ENCODE results near the gene DALRD3.

DALRD3 gene

DNA sequence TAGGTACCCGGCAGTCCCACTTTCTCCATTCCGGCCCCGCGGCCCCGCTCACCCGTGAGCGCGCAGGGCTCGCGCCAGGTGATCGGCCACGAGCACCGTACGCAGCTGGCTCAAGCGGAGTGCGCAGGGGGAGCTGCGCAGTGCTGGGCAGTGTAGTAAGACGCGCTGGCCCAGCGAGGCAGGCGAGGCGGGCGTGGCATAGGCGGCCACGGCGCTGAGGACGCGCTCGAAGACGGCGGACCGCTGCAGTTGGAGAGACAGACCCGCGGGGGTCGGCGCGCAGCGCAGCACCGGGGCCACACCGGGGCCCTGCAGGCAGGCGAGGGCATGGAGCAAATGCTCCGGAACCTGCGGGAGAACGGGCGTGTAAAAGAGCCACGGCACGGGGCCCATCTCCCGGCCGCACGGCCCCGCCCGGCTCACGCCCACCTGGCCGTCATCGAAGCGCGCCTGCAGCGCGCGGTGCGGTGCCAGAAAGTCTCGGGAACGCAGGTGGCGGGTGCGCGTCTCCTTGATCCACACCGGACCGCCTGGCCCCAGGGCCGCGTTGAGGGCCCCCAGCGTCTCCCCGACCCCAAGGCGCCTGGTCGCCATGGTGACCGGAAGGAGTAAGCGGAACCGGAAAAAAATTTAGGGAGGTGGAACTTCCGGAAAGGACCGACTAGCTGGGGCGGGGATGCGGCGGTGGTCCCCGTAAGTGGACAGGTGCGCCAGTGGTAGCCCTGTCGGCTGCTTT, at the start of gene DALRD3:
TSS of gene DALRD3 (minus strand) at position 610 of the 736 bp plus-strand sequence. CDS start at position 594, 16 bp downstream.
- Mint-ChIP-seq H3K4me3 (peak within 1 kb of the TSS; percentile 91), H3K4me1 (ENCODE audit: low read depth) (peaks cover 19% of the 10 kb centered on the region), H3K27ac (peak within 1 kb of the TSS; percentile 95), H3K9me3 (no peaks in the 10 kb centered on the region), H3K36me3 (ENCODE audit: low read depth) (peaks cover 22% of the 10 kb centered on the region), H3K27me3 (ENCODE audit: low read depth) (no peaks in the 10 kb centered on the region)

DNA sequence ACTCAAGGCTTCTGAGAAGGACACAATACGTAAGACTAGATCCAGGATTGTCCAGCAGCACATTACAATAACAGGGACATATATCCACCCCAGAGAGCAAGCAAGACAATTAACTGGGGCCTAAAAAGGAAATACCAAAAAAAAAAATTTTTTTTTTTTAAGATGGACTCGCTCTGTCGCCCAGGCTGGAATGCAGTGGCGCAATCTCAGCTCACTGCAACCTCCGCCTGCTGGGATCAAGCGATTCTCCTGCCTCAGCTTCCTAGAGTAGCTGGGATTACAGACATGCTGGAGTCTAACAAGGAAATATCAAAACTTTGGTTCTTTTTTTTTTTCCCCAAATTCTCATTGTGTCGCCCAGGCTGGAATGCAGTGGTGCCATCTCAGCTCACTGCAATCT, 39.6 kb upstream of the DALRD3 start:
- H3K4me1 Mint-ChIP-seq (ENCODE audit: low read depth): no peaks in the 10 kb centered on the region
- no peak overlapping the region for H3K4me3 Mint-ChIP-seq
- H3K36me3 Mint-ChIP-seq (ENCODE audit: low read depth): peaks cover 24% of the 10 kb centered on the region
- H3K27me3 Mint-ChIP-seq (ENCODE audit: low read depth): no peaks in the 10 kb centered on the region
- H3K9me3 Mint-ChIP-seq: no peaks in the 10 kb centered on the region
- H3K27ac Mint-ChIP-seq: no peak overlapping the region

DNA sequence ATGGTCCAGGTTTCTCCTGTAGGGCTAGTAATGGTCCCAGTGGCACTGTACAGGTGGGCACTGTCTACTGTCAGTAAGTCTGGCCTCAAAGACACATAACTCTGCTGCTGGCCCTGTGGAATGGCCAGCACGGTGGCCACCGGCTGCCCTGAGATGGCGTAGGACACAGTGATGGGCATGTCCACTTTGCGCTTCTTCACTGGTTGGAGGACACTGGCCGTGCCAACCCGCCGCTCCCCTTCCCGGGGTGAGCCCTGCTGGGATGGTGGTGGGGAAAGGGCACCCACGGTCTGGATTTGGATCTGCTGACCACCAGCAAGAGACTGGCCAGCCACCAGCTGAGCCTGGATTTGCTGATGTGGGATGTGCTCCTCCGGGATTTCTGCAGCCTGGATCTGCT, 38.9 kb upstream of the DALRD3 start:
- Mint-ChIP-seq H3K27ac (no peak overlapping the region), H3K27me3 (ENCODE audit: low read depth) (no peaks in the 10 kb centered on the region), H3K9me3 (no peaks in the 10 kb centered on the region), H3K4me1 (ENCODE audit: low read depth) (no peaks in the 10 kb centered on the region), H3K4me3 (no peak overlapping the region), H3K36me3 (ENCODE audit: low read depth) (peaks cover 27% of the 10 kb centered on the region)

DNA sequence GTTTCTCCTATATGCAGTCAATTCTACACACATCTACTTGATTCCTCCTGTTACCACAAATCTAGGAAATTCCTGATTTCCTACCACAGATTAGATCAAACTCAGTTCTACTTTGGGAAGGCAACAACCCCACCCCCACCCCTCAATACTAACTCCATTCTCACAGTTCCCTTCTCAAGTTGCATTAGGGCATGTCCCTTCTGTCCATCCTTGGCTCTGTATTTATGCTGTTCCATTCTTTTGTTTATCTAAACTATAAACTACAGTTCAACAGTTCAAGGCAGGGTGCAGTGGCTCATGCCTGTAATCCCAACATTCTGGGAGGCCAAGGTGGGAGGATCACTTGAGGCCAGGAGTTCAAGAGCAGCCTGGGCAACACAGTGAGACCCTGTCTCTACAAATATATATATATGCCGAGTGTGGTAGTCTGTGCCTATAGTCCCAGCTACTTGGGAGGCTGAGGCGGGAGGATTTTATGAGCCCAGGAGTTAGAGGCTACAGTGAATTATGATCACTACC, 36.0 kb upstream of the DALRD3 start:
- Mint-ChIP-seq H3K27me3 (ENCODE audit: low read depth) (no peaks in the 10 kb centered on the region), H3K36me3 (ENCODE audit: low read depth) (peaks cover 39% of the 10 kb centered on the region), H3K9me3 (no peaks in the 10 kb centered on the region), H3K27ac (no peak overlapping the region), H3K4me3 (no peak overlapping the region), H3K4me1 (ENCODE audit: low read depth) (peaks cover 5% of the 10 kb centered on the region)

DNA sequence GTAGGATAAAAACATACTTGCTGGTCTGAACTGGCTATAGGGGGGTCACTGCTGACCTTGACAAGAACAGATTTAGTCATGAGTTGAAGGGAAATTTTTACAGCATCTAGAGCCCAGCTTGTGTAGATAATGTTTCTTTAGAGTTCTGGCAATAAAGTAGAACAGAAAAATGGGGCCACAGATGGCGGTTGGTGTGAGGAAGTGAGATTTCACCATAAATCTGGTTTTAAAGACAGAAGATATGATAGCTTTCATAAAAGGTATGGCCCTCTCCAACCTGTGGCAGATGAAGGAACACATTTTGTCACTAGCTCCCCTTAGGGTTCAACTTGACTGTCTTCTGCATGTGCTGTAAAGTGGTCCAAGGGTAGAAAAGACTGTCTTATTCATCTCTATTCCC, 35.2 kb upstream of the DALRD3 start:
- Mint-ChIP-seq H3K27me3 (ENCODE audit: low read depth) (no peaks in the 10 kb centered on the region), H3K9me3 (no peaks in the 10 kb centered on the region), H3K4me3 (no peak overlapping the region), H3K36me3 (ENCODE audit: low read depth) (peaks cover 39% of the 10 kb centered on the region), H3K4me1 (ENCODE audit: low read depth) (peaks cover 5% of the 10 kb centered on the region), H3K27ac (no peak overlapping the region)

DNA sequence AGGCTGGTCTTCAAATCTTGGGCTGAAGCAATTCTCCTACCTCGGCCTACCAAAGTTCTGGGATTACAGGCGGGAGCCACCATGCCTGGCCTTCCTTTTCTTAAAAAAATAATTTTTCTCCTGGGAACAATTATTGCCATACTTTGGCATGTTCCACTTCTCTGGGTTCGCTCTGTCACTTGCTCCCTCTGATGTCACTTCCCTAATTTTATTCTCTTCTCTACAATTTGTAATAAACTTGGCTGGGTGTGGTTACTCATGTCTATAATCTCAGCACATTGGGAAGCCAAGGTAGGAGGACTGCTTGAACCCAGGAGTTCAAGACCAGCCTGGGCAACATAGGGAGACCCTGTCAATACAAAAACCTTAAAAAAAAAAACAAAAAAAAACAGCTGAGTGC, 16.9 kb upstream of the DALRD3 start:
- no peaks in the 10 kb centered on the region for H3K4me1 Mint-ChIP-seq (ENCODE audit: low read depth)
- no peaks in the 10 kb centered on the region for H3K27me3 Mint-ChIP-seq (ENCODE audit: low read depth)
- peaks cover 34% of the 10 kb centered on the region for H3K36me3 Mint-ChIP-seq (ENCODE audit: low read depth)
- H3K9me3 Mint-ChIP-seq: no peaks in the 10 kb centered on the region
- no peak overlapping the region for H3K27ac Mint-ChIP-seq
- no peak overlapping the region for H3K4me3 Mint-ChIP-seq

DNA sequence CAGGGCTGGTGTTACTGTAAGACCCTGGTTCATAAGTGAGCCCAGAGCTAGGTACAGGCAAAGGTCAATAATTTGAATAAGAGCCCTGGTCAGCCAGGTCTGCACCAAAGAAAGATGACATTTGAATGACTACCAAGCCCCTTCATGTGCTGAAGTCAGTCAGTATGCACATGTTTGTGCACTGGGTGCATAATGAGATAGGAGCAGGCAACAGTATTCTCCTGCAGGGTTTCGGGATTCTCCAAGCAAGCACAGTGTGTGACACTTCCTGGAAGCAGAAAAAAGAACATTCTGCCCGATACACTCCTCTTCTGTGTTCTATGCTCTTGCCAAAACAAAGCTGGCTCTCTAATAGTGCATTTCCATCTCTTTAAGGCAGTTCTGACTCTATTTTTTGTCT, 16.3 kb upstream of the DALRD3 start:
- no peaks in the 10 kb centered on the region for H3K27me3 Mint-ChIP-seq (ENCODE audit: low read depth)
- no peaks in the 10 kb centered on the region for H3K9me3 Mint-ChIP-seq
- H3K36me3 Mint-ChIP-seq (ENCODE audit: low read depth): peaks cover 34% of the 10 kb centered on the region
- H3K4me1 Mint-ChIP-seq (ENCODE audit: low read depth): peaks cover under 1% of the 10 kb centered on the region
- H3K27ac Mint-ChIP-seq: no peak overlapping the region
- no peak overlapping the region for H3K4me3 Mint-ChIP-seq

- no peak overlapping the region for H3K27ac Mint-ChIP-seq
- H3K4me3 Mint-ChIP-seq: no peak overlapping the region
- H3K9me3 Mint-ChIP-seq: no peaks in the 10 kb centered on the region
- H3K4me1 Mint-ChIP-seq (ENCODE audit: low read depth): peaks cover 17% of the 10 kb centered on the region
- no peaks in the 10 kb centered on the region for H3K27me3 Mint-ChIP-seq (ENCODE audit: low read depth)
- peaks cover 41% of the 10 kb centered on the region for H3K36me3 Mint-ChIP-seq (ENCODE audit: low read depth)
Observed at GRCh38 chr3:49032646-49033304, 14.4 kb upstream of the DALRD3 start.

DNA sequence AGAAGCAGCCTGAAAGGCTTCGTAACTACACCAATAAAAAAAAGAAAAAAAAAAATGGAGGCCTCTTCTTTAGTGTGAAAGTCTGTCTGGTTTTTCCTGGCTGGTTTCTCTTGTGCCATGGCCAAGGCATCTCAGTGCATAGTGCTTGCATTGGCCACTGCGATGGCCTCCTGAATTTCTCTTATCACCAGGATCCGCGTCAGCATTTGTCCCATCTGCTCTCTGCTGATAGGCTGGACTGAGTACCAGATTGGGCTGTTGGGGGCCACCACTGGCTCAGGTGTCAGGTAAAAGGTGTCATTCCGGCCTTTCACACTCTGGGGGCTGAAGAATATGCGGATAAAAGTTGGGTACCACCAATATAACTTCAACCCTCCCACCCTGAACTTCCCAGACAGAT, 11.9 kb upstream of the DALRD3 start:
- no peak overlapping the region for H3K27ac Mint-ChIP-seq
- H3K4me1 Mint-ChIP-seq (ENCODE audit: low read depth): peaks cover 27% of the 10 kb centered on the region
- H3K27me3 Mint-ChIP-seq (ENCODE audit: low read depth): no peaks in the 10 kb centered on the region
- H3K9me3 Mint-ChIP-seq: no peaks in the 10 kb centered on the region
- H3K36me3 Mint-ChIP-seq (ENCODE audit: low read depth): peaks cover 43% of the 10 kb centered on the region
- no peak overlapping the region for H3K4me3 Mint-ChIP-seq

DNA sequence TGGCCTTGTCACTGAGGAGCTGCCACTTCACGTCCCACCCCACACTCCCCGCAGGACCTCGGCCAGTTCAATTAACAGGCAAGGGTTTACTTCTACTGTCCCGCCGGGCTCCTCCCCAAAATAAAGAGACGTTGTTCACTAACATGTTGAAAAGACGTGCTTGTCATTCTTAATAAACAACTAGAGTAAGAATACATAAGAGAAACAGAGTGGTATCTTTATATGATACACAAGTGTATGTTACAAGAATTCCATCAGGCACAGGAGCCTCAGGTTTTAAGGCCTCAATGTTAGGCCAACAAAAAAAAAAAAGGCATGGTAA, 11.1 kb upstream of the DALRD3 start:
- Mint-ChIP-seq H3K27me3 (ENCODE audit: low read depth) (no peaks in the 10 kb centered on the region), H3K9me3 (no peaks in the 10 kb centered on the region), H3K4me3 (peak overlapping the region; percentile 90), H3K27ac (peak overlapping the region; percentile 95), H3K36me3 (ENCODE audit: low read depth) (peaks cover 41% of the 10 kb centered on the region), H3K4me1 (ENCODE audit: low read depth) (peaks cover 27% of the 10 kb centered on the region)

GRCh38 chr3:49028673-49029562, 10.5 kb upstream of the DALRD3 start, which contains the start of gene IMPDH2:
IMPDH2 (minus strand) TSS chr3:49029398; CDS start chr3:49029350, 48 bp downstream.
- Mint-ChIP-seq H3K36me3 (ENCODE audit: low read depth) (peaks cover 45% of the 10 kb centered on the region), H3K27me3 (ENCODE audit: low read depth) (no peaks in the 10 kb centered on the region), H3K27ac (peak within 1 kb of the TSS; percentile 95), H3K4me3 (peak within 1 kb of the TSS; percentile 90), H3K4me1 (ENCODE audit: low read depth) (peaks cover 27% of the 10 kb centered on the region), H3K9me3 (no peaks in the 10 kb centered on the region)

GRCh38 chr3:49028298-49028672, 9.9 kb upstream of the DALRD3 start:
- peaks cover 31% of the 10 kb centered on the region for H3K4me1 Mint-ChIP-seq (ENCODE audit: low read depth)
- peak overlapping the region; percentile 90 for H3K4me3 Mint-ChIP-seq
- no peaks in the 10 kb centered on the region for H3K27me3 Mint-ChIP-seq (ENCODE audit: low read depth)
- H3K27ac Mint-ChIP-seq: peak overlapping the region; percentile 95
- H3K36me3 Mint-ChIP-seq (ENCODE audit: low read depth): peaks cover 49% of the 10 kb centered on the region
- no peaks in the 10 kb centered on the region for H3K9me3 Mint-ChIP-seq

DNA sequence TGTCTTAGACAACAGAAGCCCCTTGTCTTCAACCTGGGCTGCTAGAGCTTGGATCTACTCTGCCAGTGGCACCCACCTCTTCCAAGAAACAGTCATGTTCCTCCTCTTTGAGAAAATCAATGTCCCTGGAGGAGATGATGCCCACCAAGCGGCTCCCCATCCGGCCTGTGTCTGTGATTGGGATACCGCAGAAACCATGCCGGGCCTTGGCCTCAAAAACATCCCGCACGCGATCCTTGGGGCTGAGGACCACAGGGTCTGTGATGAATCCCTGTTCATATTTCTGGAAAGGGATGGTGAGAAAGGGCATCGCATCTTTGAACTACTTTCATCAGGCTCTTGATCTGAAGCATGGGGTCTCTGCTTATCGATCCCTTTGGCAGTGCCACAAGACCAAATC, 9.3 kb upstream of the DALRD3 start:
- Mint-ChIP-seq H3K4me3 (no peak overlapping the region), H3K27ac (no peak overlapping the region), H3K4me1 (ENCODE audit: low read depth) (peaks cover 36% of the 10 kb centered on the region), H3K27me3 (ENCODE audit: low read depth) (no peaks in the 10 kb centered on the region), H3K9me3 (no peaks in the 10 kb centered on the region), H3K36me3 (ENCODE audit: low read depth) (peaks cover 52% of the 10 kb centered on the region)

GRCh38 chr3:49026536-49026935, 8.2 kb upstream of the DALRD3 start:
- H3K4me1 Mint-ChIP-seq (ENCODE audit: low read depth): peaks cover 37% of the 10 kb centered on the region
- no peak overlapping the region for H3K4me3 Mint-ChIP-seq
- no peaks in the 10 kb centered on the region for H3K27me3 Mint-ChIP-seq (ENCODE audit: low read depth)
- H3K9me3 Mint-ChIP-seq: no peaks in the 10 kb centered on the region
- H3K36me3 Mint-ChIP-seq (ENCODE audit: low read depth): peaks cover 45% of the 10 kb centered on the region
- H3K27ac Mint-ChIP-seq: peak overlapping the region; percentile 9
